Mucosa of stomach (tissue), 1 donor: ENCODE measurements around the gene CEBPE.
A peak's percentile ranks its signal among the peaks of the same experiment; 100 is the strongest.

Source experiments
- H3K27me3 ChIP-seq: one replicate; pipeline ENCODE4 v1.7.0; 2013; ENCODE audit warnings: mild to moderate bottlenecking, low read length; ENCODE audit not compliant: control insufficient read depth, insufficient read depth
- H3K36me3 ChIP-seq: one replicate; pipeline ENCODE4 v1.7.0; 2013; ENCODE audit warnings: low read length; ENCODE audit not compliant: control insufficient read depth, insufficient read depth
- H3K4me1 ChIP-seq: one replicate; pipeline ENCODE4 v1.7.0; 2013; ENCODE audit warnings: mild to moderate bottlenecking, low read length; ENCODE audit not compliant: control insufficient read depth, insufficient read depth
- H3K4me3 ChIP-seq: one replicate; pipeline ENCODE4 v1.7.0; 2013; ENCODE audit warnings: low read length
- H3K9ac ChIP-seq: one replicate; pipeline ENCODE4 v1.7.0; 2013; ENCODE audit warnings: mild to moderate bottlenecking, low read length, moderate library complexity
- H3K9me3 ChIP-seq: one replicate; pipeline ENCODE4 v1.7.0; 2013; ENCODE audit warnings: mild to moderate bottlenecking, low read length, moderate library complexity; ENCODE audit not compliant: control insufficient read depth
- donor health status: Pancreatic carcinoma.

CEBPE gene

GRCh38 chr14:23118506-23119362, at the start of gene CEBPE:
CEBPE (minus strand) TSS chr14:23119255; CDS start chr14:23119091, 164 bp downstream.
- Histone ChIP-seq H3K9me3 (no peaks in the 10 kb centered on the region), H3K4me1 (peaks cover 19% of the 10 kb centered on the region), H3K9ac (no peak within 1 kb of the TSS), H3K4me3 (no peak within 1 kb of the TSS), H3K27me3 (peaks cover 16% of the 10 kb centered on the region), H3K36me3 (no peaks in the 10 kb centered on the region)

GRCh38 chr14:23168246-23168645, 49.2 kb upstream of the CEBPE start:
- Histone ChIP-seq H3K4me3 (no peak overlapping the region), H3K36me3 (no peaks in the 10 kb centered on the region), H3K9ac (no peak overlapping the region), H3K9me3 (no peaks in the 10 kb centered on the region), H3K4me1 (peaks cover 36% of the 10 kb centered on the region), H3K27me3 (no peaks in the 10 kb centered on the region)

GRCh38 chr14:23167116-23167847, 48.2 kb upstream of the CEBPE start:
- Histone ChIP-seq H3K4me1 (peaks cover 41% of the 10 kb centered on the region), H3K4me3 (no peak overlapping the region), H3K27me3 (no peaks in the 10 kb centered on the region), H3K9ac (no peak overlapping the region), H3K36me3 (no peaks in the 10 kb centered on the region), H3K9me3 (no peaks in the 10 kb centered on the region)

- no peaks in the 10 kb centered on the region for H3K36me3 ChIP-seq
- peaks cover 47% of the 10 kb centered on the region for H3K4me1 ChIP-seq
- no peaks in the 10 kb centered on the region for H3K27me3 ChIP-seq
These were observed 45.9 kb upstream of the CEBPE start for GRCh38 chr14:23164949-23165348.

GRCh38 chr14:23164250-23164649, 45.2 kb upstream of the CEBPE start:
- Histone ChIP-seq H3K9me3 (no peaks in the 10 kb centered on the region), H3K9ac (peak overlapping the region; percentile 48), H3K36me3 (no peaks in the 10 kb centered on the region), H3K4me1 (peaks cover 47% of the 10 kb centered on the region), H3K4me3 (no peak overlapping the region), H3K27me3 (no peaks in the 10 kb centered on the region)

More at GRCh38 chr14:23164949-23165348, 45.9 kb upstream of the CEBPE start:
- Histone ChIP-seq H3K4me3 (no peak overlapping the region), H3K9ac (no peak overlapping the region), H3K9me3 (no peaks in the 10 kb centered on the region)

- Histone ChIP-seq H3K27me3 (no peaks in the 10 kb centered on the region), H3K4me1 (peaks cover 46% of the 10 kb centered on the region), H3K36me3 (no peaks in the 10 kb centered on the region), H3K9me3 (no peaks in the 10 kb centered on the region), H3K4me3 (no peak overlapping the region), H3K9ac (peak overlapping the region; percentile 48)
These were observed 44.8 kb upstream of the CEBPE start for GRCh38 chr14:23163830-23164229.

- H3K36me3 ChIP-seq, result no peaks in the 10 kb centered on the region
- peaks cover 41% of the 10 kb centered on the region for H3K4me1 ChIP-seq
- H3K9me3 ChIP-seq, result no peaks in the 10 kb centered on the region
- no peaks in the 10 kb centered on the region for H3K27me3 ChIP-seq
- no peak overlapping the region for H3K4me3 ChIP-seq
- H3K9ac ChIP-seq, result no peak overlapping the region
These were observed 43.7 kb upstream of the CEBPE start for GRCh38 chr14:23162800-23163199.

- H3K36me3 ChIP-seq, result no peaks in the 10 kb centered on the region
These were observed 43.0 kb upstream of the CEBPE start for GRCh38 chr14:23162005-23162404.

GRCh38 chr14:23160924-23161522, 42.0 kb upstream of the CEBPE start:
- H3K9ac ChIP-seq, result no peak overlapping the region
- H3K36me3 ChIP-seq, result no peaks in the 10 kb centered on the region
- no peak overlapping the region for H3K4me3 ChIP-seq
- peaks cover 42% of the 10 kb centered on the region for H3K4me1 ChIP-seq
- H3K27me3 ChIP-seq, result no peaks in the 10 kb centered on the region
- H3K9me3 ChIP-seq, result no peaks in the 10 kb centered on the region

More at GRCh38 chr14:23162005-23162404, 43.0 kb upstream of the CEBPE start:
- H3K9ac ChIP-seq, result peak overlapping the region; percentile 15
- no peaks in the 10 kb centered on the region for H3K9me3 ChIP-seq
- no peaks in the 10 kb centered on the region for H3K27me3 ChIP-seq
- H3K4me1 ChIP-seq, result peaks cover 41% of the 10 kb centered on the region
- H3K4me3 ChIP-seq, result no peak overlapping the region

- Histone ChIP-seq H3K36me3 (no peaks in the 10 kb centered on the region), H3K4me3 (no peak overlapping the region), H3K9me3 (no peaks in the 10 kb centered on the region), H3K4me1 (peaks cover 53% of the 10 kb centered on the region), H3K27me3 (no peaks in the 10 kb centered on the region), H3K9ac (no peak overlapping the region)
These were observed 40.5 kb upstream of the CEBPE start for GRCh38 chr14:23159532-23159931.

GRCh38 chr14:23158779-23159178, 39.7 kb upstream of the CEBPE start:
- Histone ChIP-seq H3K9me3 (no peaks in the 10 kb centered on the region), H3K4me3 (no peak overlapping the region), H3K9ac (no peak overlapping the region), H3K27me3 (no peaks in the 10 kb centered on the region), H3K4me1 (peaks cover 55% of the 10 kb centered on the region), H3K36me3 (no peaks in the 10 kb centered on the region)
